Hematopoietic multipotent progenitor cell treated with erythropoietin and hydrocortisone succinate and interleukin-3 and kit ligand, for 4 days (in vitro differentiated cells): Measurements from ENCODE around the gene TSSC4.

ENCODE experiments used
- DNase-seq: peaks from one replicate; pipeline ENCODE4 v3.0.0-alpha.2; 2015

TSSC4 gene

DNA sequence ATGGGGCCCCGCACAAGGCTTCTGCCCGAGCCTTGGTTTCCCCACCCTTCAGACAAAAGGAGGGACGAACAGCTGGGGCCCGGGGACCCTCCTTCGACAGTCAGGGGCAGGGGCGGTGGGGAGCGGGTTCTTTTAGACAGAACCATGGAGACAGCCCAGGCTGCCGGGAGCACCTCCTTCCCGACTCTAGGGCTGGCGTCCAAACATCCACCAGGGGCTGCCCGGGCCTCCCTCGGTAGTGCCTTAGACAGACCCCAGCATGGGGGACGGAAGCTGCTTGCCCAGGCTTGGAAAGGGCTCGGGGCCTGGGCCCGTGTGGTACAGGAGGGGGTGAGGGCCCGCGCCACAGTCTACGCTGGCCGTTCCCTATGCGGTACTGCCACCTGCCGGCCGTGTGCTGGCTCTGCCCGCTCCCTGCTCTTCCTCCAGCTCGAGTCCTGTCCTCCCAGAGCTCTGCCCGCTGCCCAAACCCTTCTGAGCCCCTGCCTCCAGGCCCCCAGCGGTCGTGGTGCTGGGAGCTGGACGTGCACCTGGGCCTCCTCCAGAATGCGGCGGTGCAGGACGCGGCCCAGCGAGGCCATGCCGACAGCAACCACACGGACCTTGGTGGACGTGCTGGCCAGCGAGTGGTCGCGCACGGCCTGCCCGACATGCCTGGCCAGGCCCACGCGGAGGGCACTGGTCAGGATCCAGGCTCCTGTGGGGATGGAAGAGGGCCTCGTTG lies 20.1 kb downstream of the TSSC4 start:
- DNase-seq = peak; percentile 90

DNA sequence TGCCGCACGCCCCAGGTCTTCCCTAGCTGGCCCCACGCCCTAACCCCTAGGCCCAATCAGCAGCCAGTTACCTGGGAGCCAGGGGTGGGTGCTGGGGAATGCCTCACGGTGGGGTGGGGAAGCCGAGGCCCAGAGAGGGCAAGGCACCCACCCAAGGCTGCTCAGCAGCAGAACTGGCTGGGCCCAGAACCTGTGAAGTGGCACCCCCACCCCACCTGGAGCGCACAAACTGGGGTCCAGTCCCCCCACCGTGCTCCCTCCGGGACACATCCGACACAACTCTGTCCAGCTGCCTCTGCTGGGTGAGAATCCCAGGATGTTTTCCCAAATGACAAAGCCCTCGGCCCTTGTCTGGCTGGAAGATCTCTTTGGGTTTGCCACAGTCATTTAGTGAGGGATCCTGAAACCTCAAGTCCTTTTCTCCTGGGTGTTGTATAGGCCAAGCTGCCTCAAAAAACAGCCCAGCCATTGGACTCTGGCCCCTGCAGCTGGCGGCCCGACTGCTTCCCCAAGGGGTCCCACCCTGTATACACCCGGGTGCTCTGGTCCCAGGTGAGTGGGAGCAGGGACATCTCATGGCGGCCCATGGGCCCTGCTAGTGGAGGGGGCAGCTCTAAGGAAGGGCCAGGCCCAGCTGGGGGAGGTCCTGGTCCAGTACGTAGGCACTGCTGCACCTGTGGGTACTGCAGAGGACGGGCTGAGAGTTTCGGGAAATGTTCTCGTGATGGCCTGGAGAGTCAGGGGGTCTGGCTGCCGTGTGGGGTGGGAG lies 20.9 kb downstream of the TSSC4 start:
- no peak for DNase-seq

GRCh38 chr11:2421996-2422395 lies 21.4 kb downstream of the TSSC4 start:
- no peak for DNase-seq

GRCh38 chr11:2422461-2423156 lies 22.1 kb downstream of the TSSC4 start:
- no peak for DNase-seq

DNA sequence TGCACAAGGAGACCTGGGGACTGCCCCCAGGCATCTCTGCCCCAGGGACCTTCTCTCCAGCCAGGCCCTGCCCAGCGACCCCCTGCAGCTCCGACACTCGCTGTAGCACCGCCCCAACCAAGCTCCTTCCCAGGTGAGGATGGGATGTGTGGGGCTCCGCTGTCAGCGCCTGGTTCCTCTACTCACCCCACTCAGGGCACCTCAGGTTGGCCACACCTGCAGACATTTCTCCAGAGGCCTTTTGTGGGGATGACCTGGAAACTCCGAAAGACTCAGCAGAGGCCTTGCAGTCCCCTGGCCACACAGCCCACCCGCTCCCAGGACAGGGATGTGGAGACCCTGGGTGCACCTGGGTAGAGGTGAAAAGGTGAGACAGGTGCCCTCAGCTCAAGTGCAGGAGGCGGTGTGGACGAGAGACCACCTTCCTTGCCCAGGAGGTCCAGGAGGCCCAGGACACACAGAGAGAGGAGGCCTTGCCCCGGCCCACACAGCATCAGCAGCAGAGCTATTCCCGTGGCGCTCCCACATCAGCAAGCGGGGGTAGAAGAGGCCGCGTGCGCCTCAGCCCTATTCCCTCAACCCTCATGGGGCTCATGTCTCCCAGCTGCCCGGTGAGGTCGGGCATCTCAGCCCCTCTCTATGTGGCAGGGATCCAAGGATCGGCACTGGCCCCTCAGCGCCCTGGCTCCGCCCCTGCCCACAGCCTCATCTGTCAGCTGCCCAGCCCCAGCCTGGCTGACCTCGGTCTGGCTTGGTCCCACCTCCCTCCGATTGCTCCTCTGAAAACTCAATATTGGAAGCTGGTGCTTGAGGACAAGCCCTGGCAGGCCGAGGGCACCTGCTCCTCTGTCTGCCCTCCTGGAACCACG lies 22.8 kb downstream of the TSSC4 start:
- DNase-seq = no peak

- no peak for DNase-seq
These were observed 24.4 kb downstream of the TSSC4 start for GRCh38 chr11:2424811-2425495.

DNA sequence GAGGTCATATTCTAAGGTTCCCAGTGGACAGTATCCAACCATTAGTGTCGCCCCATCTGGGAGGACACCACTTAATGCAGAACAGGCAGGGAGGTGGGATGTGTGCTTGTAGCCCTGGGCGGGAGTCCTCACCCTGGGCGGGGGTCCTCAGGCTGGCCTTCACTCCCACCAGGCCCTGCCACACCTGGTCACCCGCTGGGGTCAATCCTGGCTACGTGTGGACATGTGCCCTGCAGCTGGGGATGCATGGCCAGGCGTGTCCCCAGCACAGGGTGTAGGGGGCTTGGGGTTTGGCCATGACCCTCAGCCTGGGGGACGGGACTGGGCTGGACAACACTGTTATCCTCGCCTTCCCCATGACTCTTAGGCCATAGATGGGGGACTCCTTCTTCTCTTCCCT lies 25.0 kb downstream of the TSSC4 start:
- DNase-seq = no peak

DNA sequence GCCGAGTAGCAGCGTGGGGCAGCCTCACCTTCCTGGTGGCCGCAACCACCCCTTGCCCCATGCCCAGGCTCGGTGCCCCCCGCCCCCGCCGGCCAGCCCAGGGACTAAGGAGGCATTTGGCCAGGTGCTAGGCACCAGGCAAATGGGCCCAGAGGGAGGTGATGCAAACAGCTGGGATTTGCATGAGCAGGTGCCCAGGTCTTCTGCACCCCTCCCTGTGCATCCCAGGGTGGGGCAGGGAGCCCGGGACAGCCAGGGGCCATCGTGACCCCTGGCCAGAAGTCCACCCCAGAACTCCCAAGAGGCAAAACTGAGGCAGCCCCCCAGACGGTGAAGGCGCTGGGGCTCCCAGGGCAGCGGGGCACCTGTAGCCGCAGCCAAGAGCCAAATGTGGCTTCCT lies 25.7 kb downstream of the TSSC4 start:
- no peak for DNase-seq

GRCh38 chr11:2426826-2427521 lies 26.4 kb downstream of the TSSC4 start:
- no peak for DNase-seq

DNA sequence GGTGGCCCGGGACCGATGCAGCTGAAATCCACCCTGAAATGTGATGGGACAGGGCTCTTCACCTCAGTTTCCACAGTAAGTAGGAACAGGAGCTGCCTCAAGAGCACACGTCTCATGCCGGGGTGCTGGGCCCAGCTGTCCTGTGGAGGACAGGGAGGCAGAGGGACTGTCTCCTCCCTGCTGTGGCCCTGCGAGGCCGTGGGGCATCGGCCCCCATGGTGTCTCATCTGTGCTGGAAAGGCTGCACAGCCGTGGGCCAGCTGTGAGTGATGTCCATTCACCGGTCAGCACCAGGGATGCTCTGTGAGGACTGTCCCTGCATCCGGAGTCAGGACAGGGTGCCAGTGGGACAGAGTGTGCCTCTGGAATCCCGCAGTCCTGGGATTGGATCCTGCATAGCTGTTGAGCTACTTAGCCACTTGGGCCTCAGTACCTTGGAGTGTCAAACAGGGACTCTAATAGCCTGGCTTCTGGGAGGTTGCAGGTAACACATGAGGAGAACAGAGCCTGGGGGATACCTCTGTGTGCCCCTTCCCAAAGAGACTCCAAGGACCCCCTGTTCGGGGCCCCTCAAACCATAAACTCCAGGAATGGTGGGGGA lies 27.3 kb downstream of the TSSC4 start:
- DNase-seq = no peak

DNA sequence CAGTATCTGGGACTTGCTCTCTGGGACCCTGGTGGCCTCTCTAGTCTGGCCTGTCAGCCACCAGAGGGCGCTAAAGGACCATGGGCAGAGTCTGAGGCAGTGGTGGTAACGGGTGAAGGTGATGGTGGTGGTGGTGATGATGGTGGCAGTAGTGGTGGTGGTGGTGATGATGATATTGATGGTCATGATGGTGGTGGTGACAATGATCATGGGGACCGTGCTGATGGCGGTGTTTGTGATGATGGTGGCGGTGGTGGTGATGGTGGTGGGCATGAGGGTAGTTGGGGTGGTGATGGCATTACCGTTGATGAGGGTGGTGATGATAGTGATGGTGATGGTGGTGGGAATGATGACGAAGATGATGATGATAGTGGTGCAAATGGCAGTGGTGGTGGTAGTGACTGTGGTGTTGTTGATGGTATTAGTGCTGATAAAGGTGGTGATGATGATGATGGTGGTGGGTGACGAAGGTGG lies 27.8 kb downstream of the TSSC4 start:
- peak; percentile 86 for DNase-seq

GRCh38 chr11:2431395-2431794 lies 30.8 kb downstream of the TSSC4 start:
- DNase-seq = no peak

GRCh38 chr11:2432171-2432621 lies 31.6 kb downstream of the TSSC4 start:
- no peak for DNase-seq

- no peak for DNase-seq
These were observed 32.1 kb downstream of the TSSC4 start for GRCh38 chr11:2432628-2433071.

DNA sequence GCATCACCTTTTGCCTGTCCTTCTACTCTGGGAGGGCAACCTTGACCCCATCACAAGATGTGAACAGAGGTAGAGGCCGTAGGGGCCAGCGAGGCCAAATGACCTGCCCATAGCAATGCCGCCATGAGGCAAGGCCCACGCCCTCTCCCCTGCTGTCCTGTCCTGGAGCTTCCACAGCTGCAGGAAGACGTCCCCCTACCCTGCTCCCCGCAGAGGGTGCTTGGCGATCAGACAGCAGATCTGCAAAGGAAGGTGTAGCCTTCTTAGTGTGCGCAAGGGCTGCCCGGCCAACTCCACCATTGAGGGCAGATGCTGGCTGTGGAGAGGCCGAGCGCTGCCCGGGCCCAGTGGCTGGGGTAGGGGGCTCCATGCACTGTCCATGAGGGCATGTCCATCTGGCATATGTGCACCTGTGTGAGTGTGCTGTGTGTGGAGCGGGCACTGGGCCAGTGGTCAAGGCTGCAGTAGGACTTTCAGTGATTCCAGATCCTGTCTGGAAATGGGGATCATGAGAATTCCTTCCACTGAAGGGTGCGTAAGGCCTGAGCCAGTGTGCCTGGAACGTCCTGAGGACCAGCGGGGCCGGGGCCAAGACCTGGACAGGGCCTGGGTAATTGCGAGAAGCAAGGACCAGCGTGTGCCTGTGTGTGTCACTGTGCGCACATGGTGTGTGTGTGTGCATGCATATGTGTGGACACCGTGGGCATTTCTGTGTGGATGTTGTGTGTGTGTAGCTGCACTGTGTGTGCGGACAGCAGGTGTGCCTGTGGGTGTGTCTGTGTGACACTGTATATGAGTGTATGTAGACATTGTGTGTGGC lies 32.8 kb downstream of the TSSC4 start:
- no peak for DNase-seq

GRCh38 chr11:2434008-2434407 lies 33.5 kb downstream of the TSSC4 start:
- DNase-seq = no peak

DNA sequence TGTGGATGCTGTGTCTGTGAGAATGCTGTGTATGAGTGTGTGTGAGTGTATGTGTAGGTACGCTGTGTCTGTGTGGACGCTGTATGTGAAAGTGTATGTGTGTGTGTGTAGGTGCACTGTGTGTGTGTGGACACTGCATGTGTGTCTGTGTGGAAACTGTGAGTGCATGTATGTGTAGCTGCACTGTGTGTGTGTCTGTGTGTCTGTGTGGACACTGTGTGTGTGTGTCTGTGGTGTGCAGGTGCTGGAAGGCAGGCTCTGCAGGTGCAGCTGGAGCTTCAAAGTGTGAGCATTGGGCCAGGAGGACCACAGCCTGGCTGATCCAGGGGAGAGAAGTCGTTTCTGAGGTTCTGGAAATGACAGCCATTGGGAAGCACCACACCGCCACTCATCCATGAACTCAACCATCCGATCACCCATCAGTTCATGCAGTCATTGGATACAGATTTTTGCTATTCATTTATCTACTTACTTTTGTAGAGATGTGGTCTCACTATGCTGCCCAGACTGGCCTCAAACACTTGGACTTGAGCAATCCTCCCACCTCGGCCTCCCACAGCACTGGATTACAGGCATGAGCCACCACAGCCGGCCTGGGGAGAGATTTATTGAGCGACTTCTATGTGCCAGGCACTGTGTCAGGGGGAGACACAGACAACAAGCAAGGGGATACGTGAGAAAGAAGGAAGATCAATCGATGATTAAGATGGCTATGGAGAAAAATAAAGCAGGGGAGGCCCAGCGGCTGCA lies 34.1 kb downstream of the TSSC4 start:
- no peak for DNase-seq

DNA sequence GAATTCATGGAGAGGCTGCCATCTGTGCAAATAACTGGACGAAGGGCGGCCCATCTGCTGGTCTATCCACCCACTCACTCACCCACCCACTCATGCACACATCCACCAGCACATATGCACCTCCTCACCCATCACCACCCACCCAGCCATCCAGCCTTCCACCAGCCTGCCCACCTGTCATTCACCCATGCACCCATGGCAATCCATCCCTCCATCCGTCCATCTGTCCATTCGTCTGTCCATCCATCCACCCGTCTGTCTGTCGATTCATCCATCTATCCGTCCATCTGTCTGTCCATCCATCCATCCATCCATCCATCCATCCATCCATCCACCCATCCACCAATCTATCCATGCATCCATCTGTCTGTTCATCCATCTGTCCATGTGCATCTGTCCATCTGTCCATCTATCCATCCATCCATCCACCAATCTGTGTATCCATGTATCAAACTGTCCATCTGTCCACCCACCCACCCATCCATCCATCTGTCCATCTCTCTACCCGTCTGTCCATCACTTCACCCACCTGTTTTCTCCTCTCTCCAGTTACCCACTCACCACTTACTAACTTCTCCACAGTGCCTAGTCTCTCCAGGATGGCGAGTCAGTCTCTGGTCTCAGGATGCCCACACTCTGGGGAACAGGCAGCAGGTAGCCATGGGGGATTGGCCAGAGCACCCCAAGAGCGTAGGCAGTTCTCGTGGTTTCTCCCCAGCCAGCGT lies 34.9 kb downstream of the TSSC4 start:
- DNase-seq = no peak
